HG03565 (cell line): ENCODE results near the gene AZI2.

Source experiments
- ATAC-seq: cut with Tn5 transposase; IDR thresholded peaks from one replicate; pipeline ENCODE4 v1.9.1; 2021; ENCODE audit warnings: mild to moderate bottlenecking, moderate library complexity; ENCODE audit not compliant: unreplicated experiment

The AZI2 gene

GRCh38 chr3:28308196-28308595, 40.4 kb downstream of the AZI2 start:
- ATAC-seq, result no peak

DNA sequence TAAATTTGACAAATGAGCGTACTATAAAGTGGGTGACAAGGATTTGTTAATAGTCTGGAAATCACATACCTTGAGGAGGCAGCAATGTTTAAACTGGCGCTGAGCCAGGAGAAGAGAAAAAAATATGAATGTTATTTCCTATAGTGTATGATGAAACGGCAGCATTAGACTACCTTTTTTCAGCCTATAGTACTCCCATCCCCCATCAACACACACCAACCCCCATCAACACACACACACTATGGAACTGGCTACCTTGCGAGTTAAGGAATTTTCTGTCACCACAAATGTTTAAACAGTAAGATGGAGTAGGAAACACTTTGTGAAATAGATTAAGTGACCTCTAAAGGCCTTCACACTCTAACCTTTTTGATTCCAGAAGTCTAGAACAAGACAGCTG, 46.9 kb downstream of the AZI2 start:
- ATAC-seq, result no peak

- ATAC-seq, result no peak
These were observed 48.2 kb downstream of the AZI2 start for GRCh38 chr3:28300345-28300962.

- ATAC-seq, result no peak
These were observed 48.9 kb downstream of the AZI2 start for GRCh38 chr3:28299705-28300104.

DNA sequence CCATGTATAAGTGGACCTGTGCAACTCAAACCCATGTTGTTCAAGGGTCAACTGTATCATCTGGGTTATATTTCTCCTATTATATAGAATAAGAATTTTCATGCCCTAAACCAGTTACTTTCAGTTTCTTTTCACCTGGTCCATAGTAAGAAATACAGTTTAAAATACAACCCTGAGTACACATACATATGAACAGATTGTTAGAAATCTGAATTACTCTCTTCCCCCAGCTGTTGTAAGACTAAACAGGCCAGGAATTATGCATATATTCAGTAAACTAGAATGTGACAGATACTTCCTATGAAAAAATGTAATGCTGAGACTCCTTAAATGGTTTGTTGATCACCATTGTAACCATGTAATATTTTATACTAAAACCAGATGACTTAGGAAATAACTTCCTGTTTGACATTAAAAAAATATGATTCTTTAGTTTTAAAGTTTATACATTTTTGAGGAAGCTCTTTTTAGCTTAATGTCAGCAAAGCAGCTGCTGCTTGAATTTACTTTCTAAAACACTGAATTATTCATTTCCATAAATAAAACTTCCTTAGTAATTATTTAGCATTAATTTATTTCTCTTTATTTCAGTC, 52.6 kb downstream of the AZI2 start:
- ATAC-seq, result no peak

DNA sequence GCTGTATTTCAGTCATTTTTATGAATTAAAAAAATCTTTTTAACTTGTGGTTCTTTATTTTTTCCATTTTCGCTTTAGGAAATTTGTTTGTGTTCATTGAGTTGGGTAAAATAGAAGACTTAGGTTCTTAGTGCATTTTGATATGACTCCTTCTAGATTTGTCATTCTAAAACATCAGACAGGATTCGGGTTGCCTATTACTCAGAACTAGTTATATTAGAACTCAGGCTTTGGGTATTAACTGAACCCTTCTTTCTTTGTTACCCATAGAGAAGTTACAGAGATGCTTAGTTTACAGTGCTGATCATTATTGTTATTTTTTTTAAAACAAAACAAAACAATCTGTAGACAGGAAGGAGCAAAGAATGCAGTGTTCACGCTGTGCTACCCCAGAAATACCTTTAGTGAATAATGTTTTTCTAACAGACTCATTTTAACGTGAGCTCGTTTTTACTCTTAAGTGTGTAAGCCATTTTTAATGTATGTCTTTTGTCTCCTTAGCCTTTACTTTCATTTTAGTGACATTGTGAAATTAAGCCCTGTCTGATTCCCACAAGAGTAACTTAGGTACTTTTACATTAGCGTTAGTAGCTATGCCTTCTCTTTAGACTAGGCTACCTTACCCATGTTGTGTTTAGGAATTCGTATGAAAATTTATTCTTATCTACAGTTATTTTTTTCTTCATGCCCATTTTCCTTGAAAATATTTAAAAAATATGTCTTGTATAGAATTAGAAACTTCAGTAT, 53.8 kb downstream of the AZI2 start:
- ATAC-seq, result no peak

DNA sequence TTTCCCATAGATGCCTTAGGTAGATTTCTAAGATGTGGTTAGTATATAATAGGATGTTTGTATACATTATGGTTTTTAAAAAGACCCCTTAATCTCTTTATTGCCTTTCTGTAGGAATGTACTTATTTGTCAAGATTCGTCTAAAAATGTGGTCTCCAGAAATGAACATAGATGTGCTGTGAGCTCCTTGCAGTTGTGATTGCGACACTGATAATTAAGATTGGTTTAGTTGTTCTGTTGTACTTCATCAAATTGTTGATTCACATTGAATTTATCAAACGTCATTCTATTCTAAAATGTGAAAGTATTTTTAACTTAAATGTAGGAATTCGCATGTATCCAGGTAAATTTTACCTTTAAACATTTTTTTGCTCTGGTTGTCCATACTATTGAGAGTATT, 56.0 kb downstream of the AZI2 start:
- no peak for ATAC-seq

- ATAC-seq, result no peak
These were observed 57.0 kb downstream of the AZI2 start for GRCh38 chr3:28291577-28291976.

DNA sequence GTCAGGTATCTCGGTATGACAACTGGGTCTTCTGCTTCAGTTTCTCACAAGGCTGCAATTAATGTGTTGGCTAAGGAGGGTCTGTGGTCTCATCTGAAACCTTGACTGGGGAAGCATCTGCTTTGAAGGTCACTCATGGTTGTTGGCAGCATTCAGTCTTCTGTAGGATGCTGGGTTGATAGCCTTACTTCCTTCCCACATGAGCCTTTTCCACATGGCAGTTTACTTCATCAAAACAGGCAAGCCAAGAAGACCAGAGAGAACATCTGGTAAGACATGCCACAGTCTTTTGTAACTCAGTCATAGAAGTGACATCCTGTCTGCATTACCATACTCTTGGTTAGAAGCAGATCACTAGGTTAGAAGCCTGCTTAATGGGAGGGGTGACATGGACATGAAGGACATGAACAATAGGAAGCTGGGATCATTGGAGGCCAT, 57.7 kb downstream of the AZI2 start:
- no peak for ATAC-seq

DNA sequence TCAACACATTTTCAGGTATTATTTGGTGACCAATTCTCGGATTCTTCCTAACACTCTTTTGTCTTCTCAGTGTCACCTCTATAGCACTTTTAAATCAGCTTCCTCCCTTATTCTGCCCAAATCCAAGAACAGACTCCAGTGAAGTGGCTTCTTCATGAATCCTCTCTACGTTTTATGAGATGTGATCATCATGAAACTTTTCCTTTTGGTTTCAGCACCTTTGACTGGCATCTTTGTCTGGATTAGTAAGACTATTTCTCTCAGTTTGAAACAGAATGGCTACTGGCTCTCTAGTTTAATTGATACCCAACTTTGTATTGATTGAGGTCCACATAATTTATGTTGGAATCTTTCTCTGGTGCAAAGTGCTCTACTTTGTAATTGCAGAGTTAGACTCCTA, 61.6 kb downstream of the AZI2 start:
- no peak for ATAC-seq

GRCh38 chr3:28286595-28286994, 62.0 kb downstream of the AZI2 start:
- ATAC-seq, result peak; percentile 81

GRCh38 chr3:28280781-28281180, 67.8 kb downstream of the AZI2 start:
- ATAC-seq, result no peak

GRCh38 chr3:28279770-28280169, 68.9 kb downstream of the AZI2 start:
- ATAC-seq, result no peak

- no peak for ATAC-seq
These were observed 69.7 kb downstream of the AZI2 start for GRCh38 chr3:28278918-28279317.

- ATAC-seq, result no peak
These were observed 74.8 kb downstream of the AZI2 start for GRCh38 chr3:28273837-28274236.
